Measurements from ENCODE around the gene ALX4.

ALX4 gene

GRCh38 chr11:44221992-44222391 is 87.9 kb downstream of the ALX4 start:
- no peaks in the 10 kb centered on the region for H3F3A ChIP-seq (ENCODE audit: low read depth)
- H2AFZ ChIP-seq (ENCODE audit: low read length) = no peak overlapping the region
- H3K79me2 ChIP-seq (ENCODE audit: insufficient read depth, low read length) = no peaks in the 10 kb centered on the region
- H3K27me3 ChIP-seq (ENCODE audit: insufficient read depth, low read length, poor library complexity, severe bottlenecking) = no peaks in the 10 kb centered on the region
- H3K36me3 ChIP-seq (ENCODE audit: insufficient read depth, low read length) = peaks cover 3% of the 10 kb centered on the region; the same call in 1 of the 2 replicates
- H3K9me2 ChIP-seq (replicated peaks; ENCODE audit: low read depth, low read length) = no peaks in the 10 kb centered on the region
- H3K4me1 ChIP-seq (ENCODE audit: insufficient read depth, low read length, poor library complexity, severe bottlenecking) = peaks cover 9% of the 10 kb centered on the region
- no peak for TF ChIP-seq EZH2phosphoT487 (IDR thresholded peaks at IDR 0.05; ENCODE audit: borderline replicate concordance)
- TF ChIP-seq, protein P1, sequence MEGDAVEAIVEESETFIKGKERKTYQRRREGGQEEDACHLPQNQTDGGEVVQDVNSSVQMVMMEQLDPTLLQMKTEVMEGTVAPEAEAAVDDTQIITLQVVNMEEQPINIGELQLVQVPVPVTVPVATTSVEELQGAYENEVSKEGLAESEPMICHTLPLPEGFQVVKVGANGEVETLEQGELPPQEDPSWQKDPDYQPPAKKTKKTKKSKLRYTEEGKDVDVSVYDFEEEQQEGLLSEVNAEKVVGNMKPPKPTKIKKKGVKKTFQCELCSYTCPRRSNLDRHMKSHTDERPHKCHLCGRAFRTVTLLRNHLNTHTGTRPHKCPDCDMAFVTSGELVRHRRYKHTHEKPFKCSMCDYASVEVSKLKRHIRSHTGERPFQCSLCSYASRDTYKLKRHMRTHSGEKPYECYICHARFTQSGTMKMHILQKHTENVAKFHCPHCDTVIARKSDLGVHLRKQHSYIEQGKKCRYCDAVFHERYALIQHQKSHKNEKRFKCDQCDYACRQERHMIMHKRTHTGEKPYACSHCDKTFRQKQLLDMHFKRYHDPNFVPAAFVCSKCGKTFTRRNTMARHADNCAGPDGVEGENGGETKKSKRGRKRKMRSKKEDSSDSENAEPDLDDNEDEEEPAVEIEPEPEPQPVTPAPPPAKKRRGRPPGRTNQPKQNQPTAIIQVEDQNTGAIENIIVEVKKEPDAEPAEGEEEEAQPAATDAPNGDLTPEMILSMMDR (conservative IDR thresholded peaks at IDR 0.05; ENCODE audit: low read length) = no peak
- no peak overlapping the region for H3K9ac ChIP-seq (ENCODE audit: low read depth, low read length, poor library complexity, severe bottlenecking)
- no peaks in the 10 kb centered on the region for H3K9me3 ChIP-seq (ENCODE audit: insufficient read depth, low read depth, low read length)
- H3K4me3 ChIP-seq (ENCODE audit: low read length, poor library complexity, severe bottlenecking) = no peak overlapping the region
- H3K4me2 ChIP-seq (ENCODE audit: low read depth, low read length, poor library complexity, severe bottlenecking) = no peak overlapping the region
- no peaks in the 10 kb centered on the region for H4K20me1 ChIP-seq (ENCODE audit: insufficient read depth, low read length, poor library complexity, severe bottlenecking)

GRCh38 chr11:44221456-44221855 is 88.5 kb downstream of the ALX4 start:
- Histone ChIP-seq H3K79me2 (ENCODE audit: insufficient read depth, low read length) (no peaks in the 10 kb centered on the region), H3K9me2 (replicated peaks; ENCODE audit: low read depth, low read length) (no peaks in the 10 kb centered on the region), H3K4me3 (ENCODE audit: low read length, poor library complexity, severe bottlenecking) (no peak overlapping the region), H3K9me3 (ENCODE audit: insufficient read depth, low read depth, low read length) (no peaks in the 10 kb centered on the region), H2AFZ (ENCODE audit: low read length) (no peak overlapping the region), H3F3A (ENCODE audit: low read depth) (no peaks in the 10 kb centered on the region), H4K20me1 (ENCODE audit: insufficient read depth, low read length, poor library complexity, severe bottlenecking) (no peaks in the 10 kb centered on the region), H3K4me2 (ENCODE audit: low read depth, low read length, poor library complexity, severe bottlenecking) (no peak overlapping the region), H3K4me1 (ENCODE audit: insufficient read depth, low read length, poor library complexity, severe bottlenecking) (peaks cover 3% of the 10 kb centered on the region), H3K36me3 (ENCODE audit: insufficient read depth, low read length) (peaks cover 3% of the 10 kb centered on the region; the same call in 1 of the 2 replicates), H3K9ac (ENCODE audit: low read depth, low read length, poor library complexity, severe bottlenecking) (no peak overlapping the region), H3K27me3 (ENCODE audit: insufficient read depth, low read length, poor library complexity, severe bottlenecking) (no peaks in the 10 kb centered on the region)
- TF ChIP-seq, protein P1 (conservative IDR thresholded peaks at IDR 0.05; ENCODE audit: low read length) = no peak
- TF ChIP-seq EZH2phosphoT487 (IDR thresholded peaks at IDR 0.05; ENCODE audit: borderline replicate concordance) = no peak

GRCh38 chr11:44219830-44220796 is 89.8 kb downstream of the ALX4 start:
- no peaks in the 10 kb centered on the region for H3K9me3 ChIP-seq (ENCODE audit: insufficient read depth, low read depth, low read length)
- H3K36me3 ChIP-seq (ENCODE audit: insufficient read depth, low read length) = peaks cover 6% of the 10 kb centered on the region; the same call in 1 of the 2 replicates
- H2AFZ ChIP-seq (ENCODE audit: low read length) = no peak overlapping the region
- no peak for TF ChIP-seq EZH2phosphoT487 (IDR thresholded peaks at IDR 0.05; ENCODE audit: borderline replicate concordance)
- TF ChIP-seq, protein P1 (conservative IDR thresholded peaks at IDR 0.05; ENCODE audit: low read length) = no peak
- no peak overlapping the region for H3K9ac ChIP-seq (ENCODE audit: low read depth, low read length, poor library complexity, severe bottlenecking)
- no peaks in the 10 kb centered on the region for H3K9me2 ChIP-seq (replicated peaks; ENCODE audit: low read depth, low read length)
- H3F3A ChIP-seq (ENCODE audit: low read depth) = no peaks in the 10 kb centered on the region
- H3K79me2 ChIP-seq (ENCODE audit: insufficient read depth, low read length) = no peaks in the 10 kb centered on the region
- H3K27me3 ChIP-seq (ENCODE audit: insufficient read depth, low read length, poor library complexity, severe bottlenecking) = no peaks in the 10 kb centered on the region
- H4K20me1 ChIP-seq (ENCODE audit: insufficient read depth, low read length, poor library complexity, severe bottlenecking) = no peaks in the 10 kb centered on the region
- H3K4me2 ChIP-seq (ENCODE audit: low read depth, low read length, poor library complexity, severe bottlenecking) = no peak overlapping the region
- no peaks in the 10 kb centered on the region for H3K4me1 ChIP-seq (ENCODE audit: insufficient read depth, low read length, poor library complexity, severe bottlenecking)
- H3K4me3 ChIP-seq (ENCODE audit: low read length, poor library complexity, severe bottlenecking) = no peak overlapping the region

Measured in Loucy (cell line).